ENCODE results near the gene CCSER1.

The CCSER1 gene

DNA sequence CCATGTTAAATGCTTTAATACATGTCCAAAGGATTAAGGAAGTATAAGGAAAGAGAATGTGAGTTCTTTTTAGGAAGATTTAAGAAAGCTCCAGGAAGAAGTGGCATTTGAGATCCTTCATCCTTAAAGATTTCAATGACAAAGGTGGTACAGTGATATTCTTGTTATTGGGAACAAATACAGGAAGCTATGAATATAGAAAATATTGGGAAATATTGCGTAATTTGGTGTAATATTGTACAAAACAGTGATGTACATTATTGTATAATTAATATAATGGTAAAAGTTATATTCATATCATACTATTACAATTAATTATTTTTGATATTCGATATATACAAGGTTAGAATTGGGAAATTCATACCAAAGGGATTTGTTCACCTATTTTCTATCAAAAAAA lies 937.9 kb downstream of the CCSER1 start:
- DNase-seq (ENCODE audit: low read depth, low spot score): no peak
- no peak overlapping the region for H3K4me3 ChIP-seq (ENCODE audit: low read depth, low read length)
- CTCF ChIA-PET: interaction anchor here (0.7 kb wide), 1 partner anchor 745 kb away, joined by 4 read pairs; no protein-coding TSS in a partner anchor
- POLR2A ChIA-PET: no interaction called here
- TF ChIP-seq, protein P1, sequence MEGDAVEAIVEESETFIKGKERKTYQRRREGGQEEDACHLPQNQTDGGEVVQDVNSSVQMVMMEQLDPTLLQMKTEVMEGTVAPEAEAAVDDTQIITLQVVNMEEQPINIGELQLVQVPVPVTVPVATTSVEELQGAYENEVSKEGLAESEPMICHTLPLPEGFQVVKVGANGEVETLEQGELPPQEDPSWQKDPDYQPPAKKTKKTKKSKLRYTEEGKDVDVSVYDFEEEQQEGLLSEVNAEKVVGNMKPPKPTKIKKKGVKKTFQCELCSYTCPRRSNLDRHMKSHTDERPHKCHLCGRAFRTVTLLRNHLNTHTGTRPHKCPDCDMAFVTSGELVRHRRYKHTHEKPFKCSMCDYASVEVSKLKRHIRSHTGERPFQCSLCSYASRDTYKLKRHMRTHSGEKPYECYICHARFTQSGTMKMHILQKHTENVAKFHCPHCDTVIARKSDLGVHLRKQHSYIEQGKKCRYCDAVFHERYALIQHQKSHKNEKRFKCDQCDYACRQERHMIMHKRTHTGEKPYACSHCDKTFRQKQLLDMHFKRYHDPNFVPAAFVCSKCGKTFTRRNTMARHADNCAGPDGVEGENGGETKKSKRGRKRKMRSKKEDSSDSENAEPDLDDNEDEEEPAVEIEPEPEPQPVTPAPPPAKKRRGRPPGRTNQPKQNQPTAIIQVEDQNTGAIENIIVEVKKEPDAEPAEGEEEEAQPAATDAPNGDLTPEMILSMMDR (IDR thresholded peaks at IDR 0.05; ENCODE audit: insufficient read depth, low read length, missing control alignments): no peak

DNA sequence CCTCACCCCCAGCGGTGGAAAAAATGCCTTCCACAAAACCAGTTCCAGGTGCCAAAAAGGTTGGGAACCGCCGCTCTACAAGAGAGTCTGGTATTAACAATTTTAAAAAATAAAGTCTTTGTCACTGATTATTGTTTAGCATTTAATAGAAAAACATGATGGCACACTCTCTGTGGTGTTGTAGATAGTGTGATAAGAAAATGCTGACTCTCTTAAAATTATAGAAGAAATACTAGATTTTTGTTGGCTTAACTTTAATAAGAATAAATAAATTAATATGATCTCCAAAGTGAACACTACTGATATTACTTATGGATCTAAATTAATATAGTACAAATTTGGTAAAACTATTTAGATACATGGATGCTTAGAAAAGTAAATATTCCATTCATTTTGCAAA lies 943.5 kb downstream of the CCSER1 start:
- CTCF ChIA-PET: no interaction called here
- TF ChIP-seq, protein P1 (IDR thresholded peaks at IDR 0.05; ENCODE audit: insufficient read depth, low read length, missing control alignments): no peak
- no peak overlapping the region for H3K4me3 ChIP-seq (ENCODE audit: low read depth, low read length)
- POLR2A ChIA-PET: no interaction called here
- DNase-seq (ENCODE audit: low read depth, low spot score): no peak

DNA sequence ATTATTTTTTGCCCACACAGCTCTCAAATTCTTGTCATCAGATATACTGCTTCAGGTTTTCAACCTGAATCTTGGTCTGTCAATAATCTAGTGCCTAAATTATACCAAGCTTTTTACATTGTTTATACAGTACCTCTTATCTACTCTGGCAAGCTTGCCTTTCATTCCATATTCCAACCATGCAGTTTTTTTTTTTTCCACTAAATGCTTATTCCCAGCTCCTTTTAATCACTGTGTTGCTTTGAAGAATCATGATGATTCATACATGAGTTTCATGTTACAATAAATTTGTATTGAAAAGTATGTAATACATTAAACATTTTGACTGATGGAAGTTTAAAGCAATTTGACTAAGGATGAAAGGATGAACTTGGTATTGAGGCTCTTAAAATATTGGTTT lies 949.0 kb downstream of the CCSER1 start:
- ChIA-PET CTCF (no interaction called here), POLR2A (no interaction called here)
- no peak for DNase-seq (ENCODE audit: low read depth, low spot score)
- no peak overlapping the region for H3K4me3 ChIP-seq (ENCODE audit: low read depth, low read length)
- TF ChIP-seq, protein P1 (IDR thresholded peaks at IDR 0.05; ENCODE audit: insufficient read depth, low read length, missing control alignments): no peak

- TF ChIP-seq, protein P1 (IDR thresholded peaks at IDR 0.05; ENCODE audit: insufficient read depth, low read length, missing control alignments): no peak
- H3K4me3 ChIP-seq (ENCODE audit: low read depth, low read length): no peak overlapping the region
- no peak for DNase-seq (ENCODE audit: low read depth, low spot score)
- ChIA-PET CTCF (no interaction called here), POLR2A (no interaction called here)
These were observed 958.8 kb downstream of the CCSER1 start for GRCh38 chr4:91085961-91086360.

- H3K4me3 ChIP-seq (ENCODE audit: low read depth, low read length): no peak overlapping the region
- POLR2A ChIA-PET: no interaction called here
- TF ChIP-seq, protein P1 (IDR thresholded peaks at IDR 0.05; ENCODE audit: insufficient read depth, low read length, missing control alignments): no peak
- CTCF ChIA-PET: no interaction called here
- DNase-seq (ENCODE audit: low read depth, low spot score): no peak
These were observed 960.5 kb downstream of the CCSER1 start for GRCh38 chr4:91087743-91088142.

DNA sequence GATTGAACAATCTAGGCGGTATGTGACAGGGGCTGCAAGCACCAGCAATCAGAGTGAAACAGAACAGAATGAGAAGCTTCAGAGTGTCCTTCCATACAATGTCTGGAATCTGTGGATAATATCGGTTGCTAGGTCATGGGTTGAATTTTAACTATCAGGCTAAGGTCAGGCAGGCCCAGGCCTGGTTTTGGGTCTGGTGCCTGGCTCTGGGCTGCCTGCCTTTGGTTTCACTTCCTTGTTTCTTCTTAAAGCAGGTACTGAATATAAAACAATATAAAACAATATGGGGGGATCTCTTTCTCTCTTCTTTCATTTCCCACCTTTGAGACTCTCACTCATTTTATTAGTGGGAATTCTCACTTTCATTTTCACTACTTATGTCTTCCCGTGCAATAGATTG lies 962.0 kb downstream of the CCSER1 start:
- CTCF ChIA-PET: no interaction called here

More for the DNA sequence above, 962.0 kb downstream of the CCSER1 start:
- POLR2A ChIA-PET: no interaction called here
- H3K4me3 ChIP-seq (ENCODE audit: low read depth, low read length): no peak overlapping the region
- DNase-seq (ENCODE audit: low read depth, low spot score): no peak
- TF ChIP-seq, protein P1 (IDR thresholded peaks at IDR 0.05; ENCODE audit: insufficient read depth, low read length, missing control alignments): no peak

Data from AG04449 (cell line).